Testis (tissue), 3 donors: Measurements from ENCODE around the gene ZNF791. TPM values are rescaled to one million over a fixed set of nuclear protein-coding genes. Genes with fewer than 3 reads are reported as not detected.
A peak's percentile ranks its signal among the peaks of the same experiment; 100 is the strongest.

Experiments used
- DNase-seq: peaks from one replicate; pipeline ENCODE4 v3.0.0-alpha.2; 2019
- H3K27ac ChIP-seq, 2 donors: fragments of 200-600 bp; sonication (generic); one replicate each; pipeline ENCODE4 v1.5.1; 2019
- H3K27me3 ChIP-seq: fragments of 200-600 bp; sonication (generic); one replicate; pipeline ENCODE4 v1.5.1; 2019
- H3K36me3 ChIP-seq: fragments of 200-600 bp; sonication (generic); one replicate; pipeline ENCODE4 v1.5.1; 2017; ENCODE audit warnings: low read depth; ENCODE audit errors: missing control alignments
- H3K4me1 ChIP-seq: fragments of 200-600 bp; sonication (generic); one replicate; pipeline ENCODE4 v1.5.1; 2019
- H3K4me3 ChIP-seq, 2 donors: fragments of 200-600 bp; sonication (generic); one replicate each; pipeline ENCODE4 v1.5.1; 2017 to 2019
- H3K9me3 ChIP-seq: fragments of 200-600 bp; sonication (generic); one replicate; pipeline ENCODE4 v1.5.1; 2017
- POLR2A ChIP-seq: fragments of 450-650 bp; IDR thresholded peaks from one replicate; pipeline ENCODE4 v1.6.1; 2017; ENCODE audit warnings: antibody characterized with exemption, mild to moderate bottlenecking, moderate library complexity
- WGBS, 2 donors: methylation state at CpG; one replicate each; pipeline ENCODE4 v1.1.5; 2018; 5-methylcytosine and 5-hydroxymethylcytosine counted together
- intact Hi-C: fragments of 100-400 bp; cut with DNase I; formaldehyde crosslinking; loops from one replicate; pipeline ENCODE4 v1.15.1; 2023; ENCODE audit warnings: low total_unique reads
- polyA plus RNA-seq: library from polyadenylated mRNA; stranded (reverse); fragments of 350-450 nt; fragmentation: Illumina TruSeq; extraction: RNeasy Lipid Tissue Mini Kit (QIAGEN cat#74804); gene quantifications from one replicate; pipeline ENCODE4 v1.2.3, GENCODE V29; 2014; ENCODE audit warnings: low read depth, low replicate concordance; ENCODE audit not compliant: insufficient read depth
- total RNA-seq, 2 donors: library from RNA; depleted of rRNA; stranded (reverse); fragments of >200 nt; gene quantifications; one replicate each; pipeline ENCODE4 v1.2.3, GENCODE V29; 2016
- TF ChIP-seq, protein P1 (sequence below), 3 experiments: fragments of 450-650 bp in 2 of 3; fragments of 200-600 bp in 1 of 3; sonication (generic) in 1 of 3; IDR thresholded peaks; one replicate each; pipeline ENCODE4 v1.5.1; 2016 to 2019; ENCODE audit warnings: antibody characterized with exemption in 3 of 3, mild to moderate bottlenecking in 2 of 3, moderate library complexity in 1 of 3

Gene ZNF791
- total and polyA plus RNA-seq, 3 donors from 2014 or later = 9.3 to 17.2 (median 16.1) TPM

DNA sequence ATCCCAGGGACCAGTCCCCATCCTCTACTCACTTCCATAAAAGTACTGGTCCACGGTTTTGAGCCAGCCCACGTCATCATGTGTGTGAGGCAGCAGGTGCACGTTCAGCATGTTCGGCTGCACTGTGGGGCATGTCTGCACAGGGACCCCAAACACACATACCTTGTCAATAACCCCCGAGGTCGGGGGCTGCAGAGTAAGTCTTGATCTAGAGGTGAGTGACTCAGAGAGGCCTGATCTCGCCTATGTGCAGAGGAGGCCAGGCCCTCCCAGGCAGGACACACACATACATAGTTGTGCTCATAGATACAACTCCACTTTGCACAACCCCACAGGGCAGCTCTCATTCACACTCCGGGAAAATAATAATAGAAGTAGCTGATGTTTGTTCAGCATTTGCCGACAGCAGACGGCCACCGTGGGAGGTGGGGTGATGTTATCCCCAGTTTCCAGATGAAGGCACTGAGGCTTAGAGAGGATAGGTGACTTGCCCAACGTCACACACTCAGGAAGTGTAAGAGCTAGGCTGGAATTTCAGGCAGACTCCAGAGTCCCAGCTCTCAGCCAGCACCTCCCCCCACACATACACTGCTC is 55.0 kb downstream of the ZNF791 start:
- intact Hi-C loops = no loop called here
- TF ChIP-seq, protein P1, sequence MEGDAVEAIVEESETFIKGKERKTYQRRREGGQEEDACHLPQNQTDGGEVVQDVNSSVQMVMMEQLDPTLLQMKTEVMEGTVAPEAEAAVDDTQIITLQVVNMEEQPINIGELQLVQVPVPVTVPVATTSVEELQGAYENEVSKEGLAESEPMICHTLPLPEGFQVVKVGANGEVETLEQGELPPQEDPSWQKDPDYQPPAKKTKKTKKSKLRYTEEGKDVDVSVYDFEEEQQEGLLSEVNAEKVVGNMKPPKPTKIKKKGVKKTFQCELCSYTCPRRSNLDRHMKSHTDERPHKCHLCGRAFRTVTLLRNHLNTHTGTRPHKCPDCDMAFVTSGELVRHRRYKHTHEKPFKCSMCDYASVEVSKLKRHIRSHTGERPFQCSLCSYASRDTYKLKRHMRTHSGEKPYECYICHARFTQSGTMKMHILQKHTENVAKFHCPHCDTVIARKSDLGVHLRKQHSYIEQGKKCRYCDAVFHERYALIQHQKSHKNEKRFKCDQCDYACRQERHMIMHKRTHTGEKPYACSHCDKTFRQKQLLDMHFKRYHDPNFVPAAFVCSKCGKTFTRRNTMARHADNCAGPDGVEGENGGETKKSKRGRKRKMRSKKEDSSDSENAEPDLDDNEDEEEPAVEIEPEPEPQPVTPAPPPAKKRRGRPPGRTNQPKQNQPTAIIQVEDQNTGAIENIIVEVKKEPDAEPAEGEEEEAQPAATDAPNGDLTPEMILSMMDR (IDR thresholded peaks at IDR 0.05) = no peak
- TF ChIP-seq POLR2A = no peak
- DNase-seq = no peak
- Histone ChIP-seq H3K4me1 (peaks cover 32% of the 10 kb centered on the region), H3K27ac (no peak overlapping the region), H3K9me3 (no peaks in the 10 kb centered on the region), H3K36me3 (no peaks in the 10 kb centered on the region), H3K4me3 (peak overlapping the region; percentile 75 to 79), H3K27me3 (no peaks in the 10 kb centered on the region)
- WGBS, 2 donors = 25 to 44% methylated on average over 12 of the region's 12 CpGs

DNA sequence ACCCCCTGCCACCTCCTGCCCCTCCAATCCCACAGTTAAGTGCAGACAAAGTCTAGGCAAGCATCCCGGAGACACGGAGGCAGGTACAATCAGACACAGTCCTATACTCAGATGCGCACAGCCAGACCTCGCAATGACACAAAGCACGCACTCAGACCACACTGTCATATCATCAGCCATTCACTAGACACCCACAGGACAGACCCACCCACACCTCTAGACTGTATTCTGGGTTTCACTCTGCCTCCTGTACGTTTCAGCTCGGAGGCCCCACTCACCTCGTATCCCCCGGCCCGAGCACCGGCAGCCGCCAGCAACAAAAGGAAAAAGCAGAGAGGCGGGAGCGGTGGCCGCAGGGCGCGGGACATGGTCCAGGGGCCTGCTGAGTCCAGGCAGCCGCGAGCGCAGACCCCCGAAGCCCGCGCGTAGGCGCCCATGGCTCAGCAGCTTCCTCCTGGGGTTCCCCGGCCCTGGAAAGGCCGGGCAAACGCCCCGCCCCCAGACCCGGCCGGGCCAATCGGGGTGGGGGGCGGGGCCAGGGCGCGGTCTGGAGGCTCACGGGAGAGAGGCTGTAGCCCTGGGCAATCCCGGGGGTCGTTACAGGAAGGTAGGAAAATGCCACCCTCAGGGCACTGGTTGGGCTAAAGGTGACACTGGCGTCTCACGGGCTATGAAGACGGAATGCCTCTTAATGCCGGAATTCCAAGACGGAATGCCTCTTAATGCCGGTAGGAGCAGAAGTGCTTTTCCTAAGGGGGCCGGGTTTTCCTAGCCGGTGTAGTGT is 55.7 kb downstream of the ZNF791 start, which contains the start of the genes MAN2B1 and WDR83:
MAN2B1 (minus strand) TSS at position 478 of the 784 bp plus-strand sequence; CDS start at position 437, 41 bp downstream.
WDR83 (plus strand) TSS at position 543 of the 784 bp plus-strand sequence. CDS start 2,984 bp downstream, outside the sequence.
- H3K4me1 ChIP-seq = peaks cover 32% of the 10 kb centered on the region
- peak; percentile 76 for DNase-seq
- intact Hi-C loops = no loop called here
- no peak for TF ChIP-seq POLR2A
- TF ChIP-seq, protein P1 (IDR thresholded peaks at IDR 0.05) = no peak
- no peaks in the 10 kb centered on the region for H3K9me3 ChIP-seq
- peak within 1 kb of the TSS; percentile 75 to 79 for H3K4me3 ChIP-seq
- no peaks in the 10 kb centered on the region for H3K27me3 ChIP-seq
- 1% methylated on average over 14 to 45 of the region's 46 CpGs for WGBS, 2 donors
- H3K36me3 ChIP-seq = no peaks in the 10 kb centered on the region
- peak within 1 kb of the TSS in 1 of 2 donors; percentile 59 for H3K27ac ChIP-seq

DNA sequence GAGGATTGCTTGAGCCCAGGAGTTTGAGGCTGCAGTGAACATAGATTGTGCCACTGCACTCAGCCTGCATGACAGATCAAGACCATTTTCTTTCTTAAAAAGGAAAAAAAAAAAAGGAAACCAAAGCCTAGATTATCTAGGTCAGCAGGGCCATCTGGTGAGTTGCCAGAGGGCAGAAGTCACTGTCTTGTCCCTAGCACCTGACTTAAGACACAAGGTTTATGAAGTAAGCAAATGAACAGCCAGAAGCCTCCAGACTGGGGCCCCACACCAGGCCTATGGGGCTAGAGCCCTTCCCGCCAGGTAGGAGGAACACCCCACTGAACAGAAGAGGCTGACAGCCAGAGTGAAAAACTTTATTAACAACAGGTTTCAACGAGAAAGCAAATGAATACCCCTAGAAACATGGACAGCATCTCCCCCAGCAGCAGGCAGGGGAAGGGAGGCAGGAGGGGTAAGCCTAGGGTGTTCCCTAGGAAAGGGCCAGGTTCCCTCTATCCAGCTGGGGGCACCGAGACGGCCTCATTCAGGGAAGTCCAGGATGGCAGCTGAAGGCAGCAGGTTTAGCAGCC is 57.1 kb downstream of the ZNF791 start:
- WGBS, 2 donors = 79 to 85% methylated on average over 2 to 4 of the region's 4 CpGs
- Histone ChIP-seq H3K36me3 (no peaks in the 10 kb centered on the region), H3K4me3 (no peak overlapping the region)

DNA sequence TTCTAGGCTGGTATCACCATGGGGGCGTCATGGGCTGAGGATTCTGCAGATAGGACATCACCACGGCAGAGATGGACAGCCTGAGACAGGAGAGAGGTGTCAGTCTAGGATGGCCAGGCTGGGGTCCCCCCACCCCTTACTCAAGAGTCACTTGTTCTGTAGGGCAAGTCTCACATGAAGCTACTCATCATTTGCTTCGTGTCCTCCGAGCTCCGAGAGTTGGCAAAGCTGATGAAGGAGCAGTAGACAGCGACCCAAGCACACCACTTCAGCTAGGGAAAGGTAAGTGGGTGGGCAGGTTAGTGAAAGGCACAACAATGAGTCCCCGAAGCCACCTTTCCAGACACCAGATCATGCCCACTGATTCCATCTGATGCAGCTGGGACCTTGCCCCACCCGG is 57.6 kb downstream of the ZNF791 start:
- Histone ChIP-seq H3K27me3 (no peaks in the 10 kb centered on the region), H3K27ac (peak overlapping the region; percentile 93), H3K4me3 (peak overlapping the region; percentile 87 to 91), H3K9me3 (no peaks in the 10 kb centered on the region), H3K4me1 (peaks cover 32% of the 10 kb centered on the region), H3K36me3 (no peaks in the 10 kb centered on the region)
- no peak for DNase-seq
- intact Hi-C loops = no loop called here
- TF ChIP-seq POLR2A = no peak
- TF ChIP-seq, protein P1 (IDR thresholded peaks at IDR 0.05) = no peak
- 36 to 64% methylated on average over 8 of the region's 8 CpGs for WGBS, 2 donors

More for the DNA sequence above, 57.1 kb downstream of the ZNF791 start:
- no peak for DNase-seq
- Histone ChIP-seq H3K27me3 (no peaks in the 10 kb centered on the region), H3K27ac (no peak overlapping the region), H3K9me3 (no peaks in the 10 kb centered on the region), H3K4me1 (peaks cover 32% of the 10 kb centered on the region)
- intact Hi-C loops = no loop called here
- TF ChIP-seq POLR2A = no peak
- TF ChIP-seq, protein P1 (IDR thresholded peaks at IDR 0.05) = no peak
